Gastrocnemius medialis (tissue), 4 donors: Measurements from ENCODE around the gene OFD1. TPM values are rescaled to one million over a fixed set of nuclear protein-coding genes. Genes with fewer than 3 reads are reported as not detected.

Experiments used
- ATAC-seq, 2 donors: fragments of 150-250 bp; one replicate each; pipeline ENCODE4 v1.9.1; 2016
- DNase-seq, 2 donors: peaks; one replicate each; pipeline ENCODE4 v3.0.0-alpha.2; 2019
- H3K27ac ChIP-seq, 4 donors: fragments of 200-600 bp; sonication (generic); 1 replicate in 1 of 4; 2 replicates in 3 of 4; pipeline ENCODE4 v1.5.1; 2016 to 2018; ENCODE audit warnings: mild to moderate bottlenecking in 2 of 4, moderate library complexity in 1 of 4
- H3K27me3 ChIP-seq, 3 donors: fragments of 200-600 bp; sonication (generic) in 2 of 3; 1 replicate in 1 of 3; 2 replicates in 2 of 3; pipeline versions ENCODE4 v1.5.1 to v1.6.0; 2016 to 2019; ENCODE audit warnings: mild to moderate bottlenecking in 1 of 3, moderate library complexity in 1 of 3
- H3K36me3 ChIP-seq, 2 donors: fragments of 200-600 bp; sonication (generic) in 1 of 2; one replicate each; pipeline ENCODE4 v1.5.1; 2017 to 2018
- H3K4me1 ChIP-seq, 2 donors: fragments of 200-600 bp; sonication (generic) in 1 of 2; one replicate each; pipeline ENCODE4 v1.5.1; 2016 to 2017; ENCODE audit warnings: mild to moderate bottlenecking in 2 of 2
- H3K4me3 ChIP-seq, 4 donors: fragments of 200-600 bp; sonication (generic) in 3 of 4; 1 replicate in 1 of 4; 2 replicates in 3 of 4; pipeline ENCODE4 v1.5.1; 2016 to 2019; ENCODE audit warnings: mild to moderate bottlenecking in 2 of 4
- H3K9me3 ChIP-seq, 3 donors: fragments of 200-600 bp; sonication (generic) in 2 of 3; 1 replicate in 1 of 3; 2 replicates in 2 of 3; pipeline ENCODE4 v1.5.1; 2016 to 2019
- POLR2A ChIP-seq, 2 donors: fragments of 450-650 bp; IDR thresholded peaks; one replicate each; pipeline ENCODE4 v1.6.1; 2017; ENCODE audit warnings: antibody characterized with exemption in 2 of 2, mild to moderate bottlenecking in 2 of 2, moderate library complexity in 2 of 2
- in situ Hi-C, 4 donors: fragments of 200-750 bp; cut with MboI; loops; one replicate each; pipeline versions ENCODE4 v1.15.0 to v1.8.0; 2017; ENCODE audit warnings: low sequenced_read_pairs in 4 of 4
- intact Hi-C: fragments of 100-400 bp; cut with DNase I; formaldehyde crosslinking; loops from one replicate; pipeline ENCODE4 v1.15.1; 2023; ENCODE audit warnings: low total_unique reads
- total RNA-seq, 4 donors: library from RNA; depleted of rRNA; stranded (reverse); fragments of >200 nt; gene quantifications; one replicate each; pipeline versions ENCODE4 v1.1.0 to v1.2.3, GENCODE V29; 2016
- TF ChIP-seq, protein P1 (sequence below), 5 experiments: fragments of 450-650 bp in 3 of 5; fragments of 200-600 bp in 2 of 5; sonication (generic) in 2 of 5; IDR thresholded peaks in 4 of 5; conservative IDR thresholded peaks in 1 of 5; 1 replicate in 4 of 5; 2 replicates in 1 of 5; pipeline ENCODE4 v1.5.1; 2016 to 2019; ENCODE audit warnings: antibody characterized with exemption in 5 of 5, mild to moderate bottlenecking in 3 of 5, moderate library complexity in 3 of 5

OFD1 gene
- total RNA-seq, 4 donors from 2014 or later = 2.8 to 8.0 (median 7.0) TPM

DNA sequence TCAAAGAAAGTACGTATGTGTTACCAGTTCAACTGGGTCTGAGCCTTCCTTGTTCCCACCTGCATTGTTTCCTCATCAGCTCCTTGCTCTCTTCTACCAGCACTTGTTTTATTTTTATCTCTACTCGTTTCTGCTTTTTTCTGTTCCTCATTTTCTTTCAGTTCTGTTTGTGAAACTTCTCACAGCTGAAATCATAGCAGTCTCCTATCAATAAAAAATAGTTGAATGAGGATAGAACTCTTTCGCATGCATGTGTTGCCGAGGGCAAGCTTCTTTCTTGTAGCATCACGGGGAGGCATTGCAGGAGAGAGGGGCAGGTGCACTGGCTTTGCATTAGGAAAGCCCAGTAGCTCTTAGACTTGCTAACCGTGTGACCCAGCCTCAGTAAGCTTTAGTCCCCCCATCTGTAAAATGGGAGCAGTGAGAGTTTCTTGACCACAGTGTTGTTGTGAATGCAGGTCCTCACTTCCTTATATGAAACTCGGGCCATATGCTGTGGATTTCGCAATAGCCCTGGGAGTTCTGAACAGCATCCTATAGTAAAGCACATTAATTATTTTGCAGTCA lies 24.7 kb downstream of the OFD1 start:
- no peak for DNase-seq
- Histone ChIP-seq H3K36me3 (peaks cover 0 to 25% of the 10 kb centered on the region in 2 donors), H3K27me3 (no peaks in the 10 kb centered on the region), H3K4me3 (no peak overlapping the region), H3K4me1 (no peaks in the 10 kb centered on the region), H3K9me3 (no peaks in the 10 kb centered on the region), H3K27ac (no peak overlapping the region)
- no peak for ATAC-seq
- in situ Hi-C loops = no loop called here
- no peak for TF ChIP-seq POLR2A (IDR thresholded peaks at IDR 0.05)
- TF ChIP-seq, protein P1, sequence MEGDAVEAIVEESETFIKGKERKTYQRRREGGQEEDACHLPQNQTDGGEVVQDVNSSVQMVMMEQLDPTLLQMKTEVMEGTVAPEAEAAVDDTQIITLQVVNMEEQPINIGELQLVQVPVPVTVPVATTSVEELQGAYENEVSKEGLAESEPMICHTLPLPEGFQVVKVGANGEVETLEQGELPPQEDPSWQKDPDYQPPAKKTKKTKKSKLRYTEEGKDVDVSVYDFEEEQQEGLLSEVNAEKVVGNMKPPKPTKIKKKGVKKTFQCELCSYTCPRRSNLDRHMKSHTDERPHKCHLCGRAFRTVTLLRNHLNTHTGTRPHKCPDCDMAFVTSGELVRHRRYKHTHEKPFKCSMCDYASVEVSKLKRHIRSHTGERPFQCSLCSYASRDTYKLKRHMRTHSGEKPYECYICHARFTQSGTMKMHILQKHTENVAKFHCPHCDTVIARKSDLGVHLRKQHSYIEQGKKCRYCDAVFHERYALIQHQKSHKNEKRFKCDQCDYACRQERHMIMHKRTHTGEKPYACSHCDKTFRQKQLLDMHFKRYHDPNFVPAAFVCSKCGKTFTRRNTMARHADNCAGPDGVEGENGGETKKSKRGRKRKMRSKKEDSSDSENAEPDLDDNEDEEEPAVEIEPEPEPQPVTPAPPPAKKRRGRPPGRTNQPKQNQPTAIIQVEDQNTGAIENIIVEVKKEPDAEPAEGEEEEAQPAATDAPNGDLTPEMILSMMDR (IDR thresholded peaks at IDR 0.05 in 4 of 5, conservative IDR thresholded peaks at IDR 0.05 in 1 of 5) = no peak
- intact Hi-C loops = no loop called here

DNA sequence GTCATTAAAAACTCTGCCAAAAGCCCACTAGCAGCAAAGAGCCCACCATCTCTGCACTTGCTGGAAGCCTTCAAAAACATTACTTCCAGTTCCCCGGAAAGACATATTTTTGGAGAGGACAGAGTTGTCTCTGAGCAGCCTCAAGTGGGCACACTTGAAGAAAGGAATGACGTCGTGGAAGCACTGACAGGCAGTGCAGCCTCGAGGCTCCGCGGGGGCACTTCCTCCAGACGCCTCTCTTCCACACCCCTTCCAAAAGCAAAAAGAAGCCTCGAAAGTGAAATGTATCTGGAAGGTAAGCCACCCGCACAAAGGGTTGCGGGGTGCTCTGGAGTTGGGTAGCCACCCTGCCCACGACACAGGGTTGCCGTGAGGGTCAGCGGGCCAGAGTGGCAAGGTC lies 25.9 kb downstream of the OFD1 start:
- in situ Hi-C loops = loop anchor here in 2 of 4 donors (10.0 kb wide), 2 partner anchors 264 to 274 kb away; partner anchors contain the start of gene GEMIN8 (in 1 of the 2)

DNA sequence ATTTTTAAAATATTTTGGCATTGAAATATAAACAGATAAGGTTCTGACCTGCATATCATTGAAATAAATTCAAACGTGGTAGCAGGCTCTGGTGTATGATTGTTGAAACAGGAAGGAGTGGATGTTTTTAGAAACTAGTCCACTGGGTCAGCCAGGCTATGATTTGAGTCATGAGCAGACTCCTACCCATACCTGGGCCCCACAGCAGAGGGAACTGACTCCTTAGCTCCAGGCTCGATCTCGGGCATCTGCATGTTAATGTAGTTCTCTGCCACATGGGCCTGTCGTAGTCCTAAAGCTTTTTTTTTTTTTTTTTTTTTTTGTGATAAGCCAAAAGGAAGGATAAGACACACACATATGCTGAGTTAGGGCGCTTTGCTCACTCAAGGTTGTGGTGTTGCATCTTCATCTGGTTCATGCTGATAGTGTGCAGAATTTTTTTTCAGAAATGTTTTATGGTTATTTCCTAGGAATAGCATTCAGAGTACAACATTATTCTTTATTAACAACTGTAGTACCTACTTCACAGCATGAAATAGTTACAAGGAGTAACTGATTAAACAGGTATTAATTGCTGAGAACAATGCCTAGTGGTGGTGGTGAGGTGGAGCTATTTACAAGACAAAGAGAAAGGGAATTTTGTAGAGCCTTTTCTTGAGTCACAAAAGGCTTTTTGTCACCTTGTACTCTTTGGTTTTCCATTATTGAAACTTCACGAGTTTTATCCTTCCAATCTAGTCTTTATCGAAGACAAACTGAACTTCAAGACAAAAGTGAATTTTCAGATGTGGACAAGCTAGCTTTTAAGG lies 27.3 kb downstream of the OFD1 start:
- no peaks in the 10 kb centered on the region for H3K4me1 ChIP-seq
- peaks cover 0 to 23% of the 10 kb centered on the region in 2 donors for H3K36me3 ChIP-seq
- H3K27ac ChIP-seq = peak overlapping the region in 2 of 4 donors; percentile 56 to 67
- no peak for TF ChIP-seq POLR2A (IDR thresholded peaks at IDR 0.05)
- TF ChIP-seq, protein P1 (IDR thresholded peaks at IDR 0.05 in 4 of 5, conservative IDR thresholded peaks at IDR 0.05 in 1 of 5) = no peak
- no peaks in the 10 kb centered on the region for H3K27me3 ChIP-seq
- ATAC-seq (no peak), DNase-seq (no peak)
- H3K9me3 ChIP-seq = no peaks in the 10 kb centered on the region
- in situ Hi-C loops = loop anchor here in 2 of 4 donors (10.0 kb wide), 2 partner anchors 263 to 273 kb away; partner anchors contain the start of gene GEMIN8 (in 1 of the 2)
- no peak overlapping the region for H3K4me3 ChIP-seq
- intact Hi-C loops = no loop called here

More for the DNA sequence above, 25.9 kb downstream of the OFD1 start:
- Histone ChIP-seq H3K9me3 (no peaks in the 10 kb centered on the region), H3K4me3 (no peak overlapping the region), H3K27me3 (no peaks in the 10 kb centered on the region), H3K4me1 (no peaks in the 10 kb centered on the region), H3K27ac (no peak overlapping the region), H3K36me3 (peaks cover 0 to 25% of the 10 kb centered on the region in 2 donors)
- no peak for ATAC-seq
- no peak for DNase-seq
- TF ChIP-seq, protein P1 (IDR thresholded peaks at IDR 0.05 in 4 of 5, conservative IDR thresholded peaks at IDR 0.05 in 1 of 5) = no peak
- TF ChIP-seq POLR2A (IDR thresholded peaks at IDR 0.05) = no peak
- intact Hi-C loops = no loop called here

DNA sequence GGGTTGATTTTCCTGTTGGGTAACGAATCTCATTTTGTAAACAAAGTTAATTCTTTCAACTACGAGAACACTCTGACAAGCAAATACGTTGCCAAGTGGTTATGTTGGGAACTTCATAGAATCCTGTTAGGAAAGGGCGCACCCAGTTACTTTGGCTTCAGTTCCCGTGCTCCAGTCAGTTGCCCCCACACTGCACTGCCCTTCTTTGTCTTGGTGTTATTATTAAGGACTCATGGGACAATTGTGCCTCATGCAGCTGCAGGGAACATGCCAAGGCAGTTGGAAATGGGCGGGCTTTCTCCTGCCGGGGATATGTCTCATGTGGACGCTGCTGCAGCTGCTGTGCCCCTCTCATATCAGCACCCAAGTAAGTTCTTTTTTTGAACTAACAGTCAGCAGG lies 28.9 kb downstream of the OFD1 start:
- ATAC-seq (peak; percentile 68), DNase-seq (peak; percentile 6 to 21)
- intact Hi-C loops (no loop called here), in situ Hi-C loops (loop anchor here in 2 of 4 donors (10.0 kb wide), 2 partner anchors 261 to 271 kb away; partner anchors contain the start of gene GEMIN8 (in 1 of the 2))
- peak overlapping the region in 3 of 4 donors; percentile 56 to 66 (median 66) for H3K27ac ChIP-seq
- H3K4me1 ChIP-seq = no peaks in the 10 kb centered on the region
- H3K27me3 ChIP-seq = no peaks in the 10 kb centered on the region
- no peak overlapping the region for H3K4me3 ChIP-seq
- H3K9me3 ChIP-seq = no peaks in the 10 kb centered on the region
- peaks cover 0 to 16% of the 10 kb centered on the region in 2 donors for H3K36me3 ChIP-seq
- TF ChIP-seq, protein P1 (IDR thresholded peaks at IDR 0.05 in 4 of 5, conservative IDR thresholded peaks at IDR 0.05 in 1 of 5) = no peak
- peak in 1 of 2 donors; percentile 12 for TF ChIP-seq POLR2A (IDR thresholded peaks at IDR 0.05)
